ENCODE data around the gene TBCD. TPM values are rescaled to one million over a fixed set of nuclear protein-coding genes. Genes with fewer than 3 reads are reported as not detected.

TBCD gene
- total RNA-seq, 1 donor from 2014 or later, result 31.8 TPM

GRCh38 chr17:82862737-82863382, 111.0 kb downstream of the TBCD start:
- H3K27me3 Mint-ChIP-seq (ENCODE audit: low read depth, unreplicated experiment), result no peaks in the 10 kb centered on the region
- H3K9me3 Mint-ChIP-seq (ENCODE audit: unreplicated experiment), result no peaks in the 10 kb centered on the region
- TF ChIP-seq, protein P1, sequence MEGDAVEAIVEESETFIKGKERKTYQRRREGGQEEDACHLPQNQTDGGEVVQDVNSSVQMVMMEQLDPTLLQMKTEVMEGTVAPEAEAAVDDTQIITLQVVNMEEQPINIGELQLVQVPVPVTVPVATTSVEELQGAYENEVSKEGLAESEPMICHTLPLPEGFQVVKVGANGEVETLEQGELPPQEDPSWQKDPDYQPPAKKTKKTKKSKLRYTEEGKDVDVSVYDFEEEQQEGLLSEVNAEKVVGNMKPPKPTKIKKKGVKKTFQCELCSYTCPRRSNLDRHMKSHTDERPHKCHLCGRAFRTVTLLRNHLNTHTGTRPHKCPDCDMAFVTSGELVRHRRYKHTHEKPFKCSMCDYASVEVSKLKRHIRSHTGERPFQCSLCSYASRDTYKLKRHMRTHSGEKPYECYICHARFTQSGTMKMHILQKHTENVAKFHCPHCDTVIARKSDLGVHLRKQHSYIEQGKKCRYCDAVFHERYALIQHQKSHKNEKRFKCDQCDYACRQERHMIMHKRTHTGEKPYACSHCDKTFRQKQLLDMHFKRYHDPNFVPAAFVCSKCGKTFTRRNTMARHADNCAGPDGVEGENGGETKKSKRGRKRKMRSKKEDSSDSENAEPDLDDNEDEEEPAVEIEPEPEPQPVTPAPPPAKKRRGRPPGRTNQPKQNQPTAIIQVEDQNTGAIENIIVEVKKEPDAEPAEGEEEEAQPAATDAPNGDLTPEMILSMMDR (IDR thresholded peaks at IDR 0.05; ENCODE audit: insufficient read depth, low read depth, low read length), result no peak
- TF ChIP-seq EZH2 (IDR thresholded peaks at IDR 0.05; ENCODE audit: insufficient read depth, low read length), result no peak
- no peak overlapping the region for H3K4me2 ChIP-seq (ENCODE audit: low read length)
- DNase-seq (ENCODE audit: low read depth) (no peak), FAIRE-seq (no peak)
- H3K9me3 ChIP-seq (ENCODE audit: insufficient read depth, low read depth, low read length), result no peaks in the 10 kb centered on the region
- peaks cover 43% of the 10 kb centered on the region for H3K4me1 ChIP-seq (ENCODE audit: insufficient read depth, low read length)
- no peak overlapping the region for H3K9ac ChIP-seq (ENCODE audit: low read length)
- H4K20me1 ChIP-seq (ENCODE audit: insufficient read depth, low read length), result peaks cover 12% of the 10 kb centered on the region
- peaks cover 27% of the 10 kb centered on the region for H3K79me2 ChIP-seq (ENCODE audit: insufficient read depth, low read length)
- no peak overlapping the region for H3K27ac ChIP-seq (ENCODE audit: low read depth, low read length)
- peaks cover 44% of the 10 kb centered on the region for H3K4me1 Mint-ChIP-seq (ENCODE audit: low read depth, unreplicated experiment)
- no peak overlapping the region for H3K4me3 Mint-ChIP-seq (ENCODE audit: unreplicated experiment)
- H3K27me3 ChIP-seq (ENCODE audit: insufficient read depth, low read length), result no peaks in the 10 kb centered on the region
- H3K27ac Mint-ChIP-seq (ENCODE audit: unreplicated experiment), result no peak overlapping the region
- H3K4me3 ChIP-seq (ENCODE audit: insufficient read depth, low read depth, low read length), result no peak overlapping the region
- H2AFZ ChIP-seq (ENCODE audit: low read depth, low read length), result no peak overlapping the region
- no peaks in the 10 kb centered on the region for H3K36me3 ChIP-seq (ENCODE audit: insufficient read depth, low read length)
- peaks cover 2% of the 10 kb centered on the region for H3K36me3 Mint-ChIP-seq (ENCODE audit: low read depth, unreplicated experiment)

- peak overlapping the region; percentile 71 for H3K4me2 ChIP-seq (ENCODE audit: low read length)
- H2AFZ ChIP-seq (ENCODE audit: low read depth, low read length), result no peak overlapping the region
- H3K9me3 ChIP-seq (ENCODE audit: insufficient read depth, low read depth, low read length), result no peaks in the 10 kb centered on the region
- H3K36me3 Mint-ChIP-seq (ENCODE audit: low read depth, unreplicated experiment), result peaks cover 2% of the 10 kb centered on the region
- H4K20me1 ChIP-seq (ENCODE audit: insufficient read depth, low read length), result peaks cover 12% of the 10 kb centered on the region
- no peak overlapping the region for H3K27ac Mint-ChIP-seq (ENCODE audit: unreplicated experiment)
- DNase-seq (ENCODE audit: low read depth) (no peak), FAIRE-seq (no peak)
- peaks cover 44% of the 10 kb centered on the region for H3K4me1 Mint-ChIP-seq (ENCODE audit: low read depth, unreplicated experiment)
- H3K4me1 ChIP-seq (ENCODE audit: insufficient read depth, low read length), result peaks cover 43% of the 10 kb centered on the region
- no peaks in the 10 kb centered on the region for H3K36me3 ChIP-seq (ENCODE audit: insufficient read depth, low read length)
- H3K27ac ChIP-seq (ENCODE audit: low read depth, low read length), result peak overlapping the region; percentile 39
- no peak for TF ChIP-seq EZH2 (IDR thresholded peaks at IDR 0.05; ENCODE audit: insufficient read depth, low read length)
- TF ChIP-seq, protein P1 (IDR thresholded peaks at IDR 0.05; ENCODE audit: insufficient read depth, low read depth, low read length), result no peak
- peaks cover 29% of the 10 kb centered on the region for H3K79me2 ChIP-seq (ENCODE audit: insufficient read depth, low read length)
- H3K9me3 Mint-ChIP-seq (ENCODE audit: unreplicated experiment), result no peaks in the 10 kb centered on the region
- no peaks in the 10 kb centered on the region for H3K27me3 Mint-ChIP-seq (ENCODE audit: low read depth, unreplicated experiment)
- H3K9ac ChIP-seq (ENCODE audit: low read length), result peak overlapping the region; percentile 16
- H3K27me3 ChIP-seq (ENCODE audit: insufficient read depth, low read length), result no peaks in the 10 kb centered on the region
- no peak overlapping the region for H3K4me3 Mint-ChIP-seq (ENCODE audit: unreplicated experiment)
- no peak overlapping the region for H3K4me3 ChIP-seq (ENCODE audit: insufficient read depth, low read depth, low read length)
Observed at GRCh38 chr17:82863383-82863940, 111.6 kb downstream of the TBCD start.
